OCI-LY1 (cell line): ENCODE measurements around the gene SLC26A11.

Experiments
- H2AFZ ChIP-seq: fragments of 200-600 bp; sonication (generic), shearing (Covaris generic); 2 replicates; pipeline ENCODE4 v1.6.0; 2014; ENCODE audit warnings: antibody characterized with exemption, mild to moderate bottlenecking, low read length
- H3F3A ChIP-seq: fragments of 200-600 bp; sonication (generic), shearing (Covaris generic); 2 replicates; pipeline ENCODE4 v1.6.0; 2014; ENCODE audit warnings: mild to moderate bottlenecking, antibody characterized with exemption, low read length, moderate library complexity; ENCODE audit not compliant: insufficient read depth
- H3K27ac ChIP-seq: fragments of 200-600 bp; sonication (generic); 2 replicates; pipeline ENCODE4 v1.5.1; 2014; ENCODE audit warnings: low read length, mixed run types, mild to moderate bottlenecking, low read depth; ENCODE audit not compliant: poor library complexity, severe bottlenecking
- H3K27me3 ChIP-seq: fragments of 200-600 bp; sonication (generic); 2 replicates; pipeline ENCODE4 v1.6.0; 2014; ENCODE audit warnings: antibody characterized with exemption, mild to moderate bottlenecking, low read length, moderate library complexity; ENCODE audit not compliant: insufficient read depth
- H3K36me3 ChIP-seq: fragments of 200-600 bp; sonication (generic); 2 replicates; pipeline ENCODE4 v1.6.1; 2014; ENCODE audit warnings: mild to moderate bottlenecking, antibody characterized with exemption, low read length, moderate library complexity, mixed read lengths; ENCODE audit not compliant: insufficient read depth
- H3K4me1 ChIP-seq: fragments of 200-600 bp; sonication (generic); 2 replicates; pipeline ENCODE4 v1.5.1; 2014; ENCODE audit warnings: mild to moderate bottlenecking, low read length, moderate library complexity; ENCODE audit not compliant: insufficient read depth, severe bottlenecking
- H3K4me2 ChIP-seq: fragments of 200-600 bp; sonication (generic), shearing (Covaris generic); 2 replicates; pipeline ENCODE4 v1.6.1; 2014; ENCODE audit warnings: low read length
- H3K4me3 ChIP-seq: fragments of 200-600 bp; sonication (generic); 2 replicates; pipeline ENCODE4 v1.5.1; 2014; ENCODE audit warnings: low read length, low read depth, mild to moderate bottlenecking, mixed read lengths; ENCODE audit not compliant: poor library complexity, severe bottlenecking
- H3K79me2 ChIP-seq: fragments of 200-600 bp; shearing (Covaris generic); 2 replicates; pipeline ENCODE4 v1.6.1; 2016; ENCODE audit warnings: mixed run types, low read length, mixed read lengths; ENCODE audit not compliant: insufficient read depth
- H3K9ac ChIP-seq: fragments of 200-600 bp; sonication (generic), shearing (Covaris generic); 2 replicates; pipeline ENCODE4 v1.6.1; 2014; ENCODE audit warnings: mild to moderate bottlenecking, low read length, mixed read lengths
- H3K9me2 ChIP-seq: fragments of 200-600 bp; sonication (generic), shearing (Covaris generic); 2 replicates; pipeline ENCODE4 v1.6.1; 2014; ENCODE audit warnings: low read depth, mild to moderate bottlenecking, low read length, mixed read lengths
- H3K9me3 ChIP-seq: fragments of 200-600 bp; shearing (Covaris generic); 2 replicates; pipeline ENCODE4 v1.6.1; 2014; ENCODE audit warnings: low read length, mixed read lengths
- H4K20me1 ChIP-seq: fragments of 200-600 bp; sonication (generic), shearing (Covaris generic); 2 replicates; pipeline ENCODE4 v1.6.0; 2016; ENCODE audit warnings: mild to moderate bottlenecking, low read length; ENCODE audit not compliant: insufficient read depth
- CTCF ChIP-seq: fragments of 200-600 bp; sonication (generic), shearing (Covaris generic); IDR thresholded peaks from 2 replicates; pipeline ENCODE4 v1.5.1; 2017; ENCODE audit warnings: mild to moderate bottlenecking, antibody characterized with exemption, low read length, moderate library complexity, mixed read lengths
- EZH2 ChIP-seq: fragments of 200-600 bp; sonication (generic), shearing (Covaris generic); IDR thresholded peaks from 2 replicates; pipeline ENCODE4 v1.8.0; 2017; ENCODE audit warnings: borderline replicate concordance, mixed run types, mild to moderate bottlenecking, antibody characterized with exemption, low read length, moderate library complexity, mixed read lengths

Gene SLC26A11

GRCh38 chr17:80245566-80246265 lies 25.5 kb downstream of the SLC26A11 start:
- H3K9me2 ChIP-seq: no peaks in the 10 kb centered on the region
- no peak overlapping the region for H2AFZ ChIP-seq
- no peak overlapping the region for H3K4me3 ChIP-seq
- H3K36me3 ChIP-seq: no peaks in the 10 kb centered on the region
- H3K4me1 ChIP-seq: no peaks in the 10 kb centered on the region
- H3K27ac ChIP-seq: no peak overlapping the region
- no peak for TF ChIP-seq EZH2
- TF ChIP-seq CTCF: no peak
- H3K9me3 ChIP-seq: no peaks in the 10 kb centered on the region
- H3K79me2 ChIP-seq: no peaks in the 10 kb centered on the region
- peaks cover 24% of the 10 kb centered on the region; the same call in 1 of the 2 replicates for H3K27me3 ChIP-seq
- no peaks in the 10 kb centered on the region for H4K20me1 ChIP-seq
- H3F3A ChIP-seq: no peaks in the 10 kb centered on the region
- no peak overlapping the region for H3K9ac ChIP-seq
- no peak overlapping the region for H3K4me2 ChIP-seq

- H3K79me2 ChIP-seq: no peaks in the 10 kb centered on the region
- no peaks in the 10 kb centered on the region for H4K20me1 ChIP-seq
- no peaks in the 10 kb centered on the region for H3F3A ChIP-seq
- H3K27me3 ChIP-seq: peaks cover 24% of the 10 kb centered on the region; the same call in 1 of the 2 replicates
- no peaks in the 10 kb centered on the region for H3K36me3 ChIP-seq
- no peak overlapping the region for H2AFZ ChIP-seq
- H3K9ac ChIP-seq: no peak overlapping the region
- no peak overlapping the region for H3K4me3 ChIP-seq
- H3K27ac ChIP-seq: no peak overlapping the region
- TF ChIP-seq EZH2 (no peak), CTCF (no peak)
- no peaks in the 10 kb centered on the region for H3K9me3 ChIP-seq
- H3K4me1 ChIP-seq: no peaks in the 10 kb centered on the region
- no peaks in the 10 kb centered on the region for H3K9me2 ChIP-seq
- no peak overlapping the region for H3K4me2 ChIP-seq
Measured at GRCh38 chr17:80246266-80246681, 26.0 kb downstream of the SLC26A11 start.

GRCh38 chr17:80246726-80247125 lies 26.5 kb downstream of the SLC26A11 start:
- no peaks in the 10 kb centered on the region for H3K79me2 ChIP-seq
- H4K20me1 ChIP-seq: no peaks in the 10 kb centered on the region
- no peak overlapping the region for H2AFZ ChIP-seq
- TF ChIP-seq CTCF (no peak), EZH2 (no peak)
- no peaks in the 10 kb centered on the region for H3K36me3 ChIP-seq
- peaks cover 24% of the 10 kb centered on the region; the same call in 1 of the 2 replicates for H3K27me3 ChIP-seq
- no peaks in the 10 kb centered on the region for H3F3A ChIP-seq
- H3K9ac ChIP-seq: no peak overlapping the region
- H3K4me1 ChIP-seq: no peaks in the 10 kb centered on the region
- no peak overlapping the region for H3K4me3 ChIP-seq
- no peaks in the 10 kb centered on the region for H3K9me3 ChIP-seq
- no peaks in the 10 kb centered on the region for H3K9me2 ChIP-seq
- H3K27ac ChIP-seq: no peak overlapping the region
- no peak overlapping the region for H3K4me2 ChIP-seq
